HL-60 (cell line): ENCODE data around the gene BANP.

Source experiments
- DNase-seq, 2 experiments: peaks; one replicate each; pipeline ENCODE4 v3.0.0-alpha.2; 2010 to 2020; ENCODE audit warnings: low read depth in 1 of 2, low spot score in 1 of 2
- H3K27ac ChIP-seq: fragments of 250-450 bp; sonication (Bioruptor Pico); replicated peaks from 2 replicates; pipeline ENCODE4 v1.5.1; 2020; ENCODE audit warnings: mild to moderate bottlenecking, moderate library complexity
- H3K27me3 ChIP-seq: fragments of 250-450 bp; sonication (Bioruptor Pico); 2 replicates; pipeline ENCODE4 v1.5.1; 2021; ENCODE audit warnings: mild to moderate bottlenecking, moderate library complexity; ENCODE audit not compliant: insufficient read depth, poor library complexity, severe bottlenecking
- H3K4me3 ChIP-seq: replicated peaks from 2 replicates; pipeline ENCODE4 v1.5.1; 2011; ENCODE audit warnings: mild to moderate bottlenecking, control low read depth, low read length; ENCODE audit not compliant: insufficient read depth
- CTCF ChIP-seq: IDR thresholded peaks from one replicate; pipeline ENCODE4 v1.5.1; 2011; ENCODE audit warnings: low read length, control low read depth, inconsistent platforms; ENCODE audit not compliant: insufficient read depth
- GABPA ChIP-seq: IDR thresholded peaks from 2 replicates; pipeline ENCODE4 v1.6.1; 2012; ENCODE audit warnings: low read depth
- POLR2AphosphoS5 ChIP-seq: IDR thresholded peaks from 2 replicates; pipeline ENCODE4 v1.6.1; 2012; ENCODE audit warnings: low read depth
- SPI1 ChIP-seq: IDR thresholded peaks from 2 replicates; pipeline ENCODE4 v1.6.1; 2012; ENCODE audit warnings: low read depth, mild to moderate bottlenecking, borderline replicate concordance
- TF ChIP-seq, protein P1 (sequence below): IDR thresholded peaks from 2 replicates; pipeline ENCODE4 v1.6.1; 2012; ENCODE audit warnings: low read depth; ENCODE audit not compliant: insufficient replicate concordance

BANP gene

DNA sequence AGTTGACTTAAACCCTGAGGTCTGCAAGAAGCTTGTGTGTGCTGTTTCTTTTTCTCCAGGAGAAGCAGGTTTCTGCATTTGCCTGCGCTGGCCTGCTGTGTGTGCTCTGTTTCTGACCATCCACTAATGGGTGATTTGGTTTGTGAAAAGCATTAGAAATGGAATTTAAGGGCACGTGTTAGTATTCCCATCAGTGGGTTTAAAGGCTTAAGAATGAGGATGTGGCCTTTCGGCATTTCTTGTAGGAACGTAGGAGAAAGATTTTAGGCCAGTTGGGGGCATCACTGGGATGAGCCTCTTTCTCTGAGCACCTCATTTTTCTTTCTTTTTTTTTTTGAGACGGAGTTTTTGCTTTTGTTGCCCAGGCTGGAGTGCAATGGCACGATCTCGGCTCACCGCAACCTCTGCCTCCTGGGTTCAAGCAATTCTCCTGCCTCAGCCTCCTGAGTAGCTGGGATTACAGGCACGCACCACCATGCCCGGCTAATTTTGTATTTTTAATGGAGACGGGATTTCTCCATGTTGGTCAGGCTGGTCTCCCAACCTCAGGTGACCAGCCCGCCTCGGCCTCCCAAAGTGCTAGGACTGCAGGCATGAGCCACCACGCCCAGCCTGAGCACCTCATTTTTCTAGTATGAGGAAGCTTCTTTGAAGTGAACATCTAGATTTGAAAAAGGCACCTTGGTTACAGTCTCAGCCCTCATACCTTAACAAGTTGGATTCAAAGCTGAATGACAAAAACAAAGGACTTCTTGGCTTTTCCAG is 110.3 kb downstream of the BANP start:
- H3K4me3 ChIP-seq, result no peak overlapping the region

DNA sequence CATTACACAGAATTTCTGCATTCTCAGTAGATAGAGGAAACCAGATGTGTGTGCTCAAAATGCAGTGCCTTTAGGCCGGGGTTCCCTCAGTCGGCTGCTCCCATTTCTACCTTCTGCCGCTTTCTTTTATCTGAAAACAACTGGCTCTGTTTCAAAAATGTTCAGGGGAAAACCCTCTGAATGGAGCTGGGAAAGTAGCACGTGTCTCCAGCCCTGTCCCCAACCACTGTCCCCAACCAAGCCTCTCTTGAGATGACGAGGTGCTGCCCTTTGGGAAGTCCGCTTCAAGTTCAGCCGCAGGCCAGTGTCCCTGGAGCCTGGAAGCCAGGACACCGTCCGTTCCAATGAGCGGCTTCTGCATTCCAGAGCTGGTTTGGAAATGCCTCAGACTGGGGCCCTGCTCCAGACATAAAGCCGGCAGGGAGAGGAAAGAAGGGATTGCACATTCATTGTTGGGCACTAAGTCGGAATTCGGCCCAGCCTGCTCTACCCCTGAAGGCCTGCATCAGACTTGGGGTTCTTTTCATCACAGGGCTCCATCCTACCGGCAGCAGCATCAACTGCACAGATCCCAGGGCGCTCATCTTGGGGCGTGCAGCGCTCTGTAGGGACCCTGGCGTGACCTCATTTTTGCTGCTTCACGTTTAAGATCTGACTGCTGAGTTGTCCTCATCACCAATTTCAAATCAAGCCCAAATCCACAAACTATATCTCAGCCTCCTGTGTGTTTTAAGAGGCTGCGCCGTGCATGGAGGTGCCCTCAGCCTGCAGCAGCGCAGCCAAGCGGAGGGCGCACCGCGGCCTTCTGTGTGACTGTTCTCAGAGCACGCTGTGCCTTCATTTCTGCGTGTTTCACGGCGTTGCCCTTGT is 111.3 kb downstream of the BANP start:
- Histone ChIP-seq H3K27ac (no peak overlapping the region), H3K4me3 (no peak overlapping the region), H3K27me3 (no peaks in the 10 kb centered on the region)
- DNase-seq, result no peak
- TF ChIP-seq POLR2AphosphoS5 (no peak), CTCF (no peak)

More for the DNA sequence above, 110.3 kb downstream of the BANP start:
- no peak for TF ChIP-seq CTCF
- TF ChIP-seq SPI1, result no peak
- no peak for TF ChIP-seq GABPA
- no peak for TF ChIP-seq POLR2AphosphoS5
- TF ChIP-seq, protein P1, sequence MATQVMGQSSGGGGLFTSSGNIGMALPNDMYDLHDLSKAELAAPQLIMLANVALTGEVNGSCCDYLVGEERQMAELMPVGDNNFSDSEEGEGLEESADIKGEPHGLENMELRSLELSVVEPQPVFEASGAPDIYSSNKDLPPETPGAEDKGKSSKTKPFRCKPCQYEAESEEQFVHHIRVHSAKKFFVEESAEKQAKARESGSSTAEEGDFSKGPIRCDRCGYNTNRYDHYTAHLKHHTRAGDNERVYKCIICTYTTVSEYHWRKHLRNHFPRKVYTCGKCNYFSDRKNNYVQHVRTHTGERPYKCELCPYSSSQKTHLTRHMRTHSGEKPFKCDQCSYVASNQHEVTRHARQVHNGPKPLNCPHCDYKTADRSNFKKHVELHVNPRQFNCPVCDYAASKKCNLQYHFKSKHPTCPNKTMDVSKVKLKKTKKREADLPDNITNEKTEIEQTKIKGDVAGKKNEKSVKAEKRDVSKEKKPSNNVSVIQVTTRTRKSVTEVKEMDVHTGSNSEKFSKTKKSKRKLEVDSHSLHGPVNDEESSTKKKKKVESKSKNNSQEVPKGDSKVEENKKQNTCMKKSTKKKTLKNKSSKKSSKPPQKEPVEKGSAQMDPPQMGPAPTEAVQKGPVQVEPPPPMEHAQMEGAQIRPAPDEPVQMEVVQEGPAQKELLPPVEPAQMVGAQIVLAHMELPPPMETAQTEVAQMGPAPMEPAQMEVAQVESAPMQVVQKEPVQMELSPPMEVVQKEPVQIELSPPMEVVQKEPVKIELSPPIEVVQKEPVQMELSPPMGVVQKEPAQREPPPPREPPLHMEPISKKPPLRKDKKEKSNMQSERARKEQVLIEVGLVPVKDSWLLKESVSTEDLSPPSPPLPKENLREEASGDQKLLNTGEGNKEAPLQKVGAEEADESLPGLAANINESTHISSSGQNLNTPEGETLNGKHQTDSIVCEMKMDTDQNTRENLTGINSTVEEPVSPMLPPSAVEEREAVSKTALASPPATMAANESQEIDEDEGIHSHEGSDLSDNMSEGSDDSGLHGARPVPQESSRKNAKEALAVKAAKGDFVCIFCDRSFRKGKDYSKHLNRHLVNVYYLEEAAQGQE, result no peak
- DNase-seq, result no peak
- Histone ChIP-seq H3K27me3 (no peaks in the 10 kb centered on the region), H3K27ac (no peak overlapping the region)

DNA sequence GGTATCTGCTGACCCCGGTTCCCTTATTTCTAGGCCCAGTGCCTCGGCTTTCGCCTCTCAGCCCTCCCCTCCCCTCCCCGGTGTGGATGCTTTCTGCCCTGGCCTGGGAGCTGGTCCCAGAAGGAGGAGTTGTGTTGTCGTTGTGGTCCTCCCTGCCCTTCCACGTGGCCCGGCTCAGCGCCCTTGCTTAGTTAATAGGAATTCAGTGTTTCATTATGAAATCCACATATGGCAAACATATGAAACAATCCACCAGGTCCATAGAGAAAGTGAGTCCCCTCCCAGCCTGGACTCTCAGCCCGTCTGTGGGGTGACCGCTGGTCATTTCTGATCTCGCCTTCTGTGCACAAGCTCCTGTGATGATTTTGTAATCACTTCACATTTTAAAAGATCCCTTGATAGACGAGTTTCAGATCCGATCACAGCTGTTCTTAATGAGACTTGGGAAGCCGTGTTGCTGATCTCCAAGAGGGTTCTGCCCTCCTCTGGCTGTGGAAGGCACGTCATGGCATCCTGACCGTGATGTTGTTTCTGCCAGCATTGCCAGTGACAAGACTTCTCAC is 112.1 kb downstream of the BANP start:
- H3K27me3 ChIP-seq, result no peaks in the 10 kb centered on the region
- DNase-seq, result no peak
- H3K4me3 ChIP-seq, result no peak overlapping the region
- H3K27ac ChIP-seq, result no peak overlapping the region
- TF ChIP-seq CTCF (no peak), SPI1 (no peak), POLR2AphosphoS5 (no peak), GABPA (no peak)
- TF ChIP-seq, protein P1, result no peak
